ENCODE measurements around the gene TMEM139. TPM values are rescaled to one million over a fixed set of nuclear protein-coding genes. Genes with fewer than 3 reads are reported as not detected.
"Not testable (repeated sequence)": the region's sequence is repeated elsewhere in the genome, so short reads cannot be mapped to it uniquely, and the experiment has no call there.

TMEM139 gene
- total RNA-seq, 4 donors from 2014 or later = 7.8 to 12.8 (median 11.6) TPM

GRCh38 chr7:143259765-143260164, 25.0 kb upstream of the TMEM139 start:
- no peak for DNase-seq (ENCODE audit: low spot score in 2 of 2)
- TF ChIP-seq CTCF (IDR thresholded peaks at IDR 0.05) (no peak), POLR2A (IDR thresholded peaks at IDR 0.05) (no peak)
- WGBS, 2 donors = 61 to 75% methylated on average over 2 of the region's 2 CpGs
- no peak overlapping the region for H3K4me3 ChIP-seq (ENCODE audit: low read depth, poor library complexity, severe bottlenecking)
- intact Hi-C loops (cut with DNase I; ENCODE audit: low total_unique reads) = no loop called here

GRCh38 chr7:143261901-143262300, 22.9 kb upstream of the TMEM139 start:
- DNase-seq (ENCODE audit: low spot score in 2 of 2) = no peak
- WGBS, 2 donors = 89 to 97% methylated on average over 1 of the region's 1 CpG
- intact Hi-C loops (cut with DNase I; ENCODE audit: low total_unique reads) = no loop called here
- TF ChIP-seq CTCF (IDR thresholded peaks at IDR 0.05) = no peak
- TF ChIP-seq POLR2A (IDR thresholded peaks at IDR 0.05) = no peak
- no peak overlapping the region for H3K4me3 ChIP-seq (ENCODE audit: low read depth, poor library complexity, severe bottlenecking)

GRCh38 chr7:143263266-143264195, 21.2 kb upstream of the TMEM139 start, which contains the start of gene GSTK1:
TSS of gene GSTK1 (plus strand) at chr7:143263441. CDS start at chr7:143263514, 73 bp downstream.
- peak; percentile 82 to 96 for DNase-seq (ENCODE audit: low spot score in 2 of 2)
- TF ChIP-seq CTCF (IDR thresholded peaks at IDR 0.05) (no peak), POLR2A (IDR thresholded peaks at IDR 0.05) (no peak)
- intact Hi-C loops (cut with DNase I; ENCODE audit: low total_unique reads) = no loop called here

GRCh38 chr7:143264196-143264568, 20.6 kb upstream of the TMEM139 start:
- DNase-seq (ENCODE audit: low spot score in 2 of 2); intact Hi-C loops (cut with DNase I; ENCODE audit: low total_unique reads): not testable (repeated sequence)
- WGBS, 2 donors = 53 to 60% methylated on average over 15 of the region's 15 CpGs
- H3K4me3 ChIP-seq (ENCODE audit: low read depth, poor library complexity, severe bottlenecking) = peak overlapping the region; percentile 89

More at GRCh38 chr7:143263266-143264195, 21.2 kb upstream of the TMEM139 start, which contains the start of gene GSTK1:
- 1 to 2% methylated on average over 43 to 48 of the region's 48 CpGs for whole genome bisulfite sequencing, 2 donors
- H3K4me3 ChIP-seq (ENCODE audit: low read depth, poor library complexity, severe bottlenecking) = peak within 1 kb of the TSS; percentile 89

GRCh38 chr7:143265017-143265693, 19.6 kb upstream of the TMEM139 start:
- no peak for DNase-seq (ENCODE audit: low spot score in 2 of 2)
- 68 to 69% methylated on average over 15 of the region's 15 CpGs for WGBS, 2 donors
- no peak overlapping the region for H3K4me3 ChIP-seq (ENCODE audit: low read depth, poor library complexity, severe bottlenecking)
- no peak for TF ChIP-seq POLR2A (IDR thresholded peaks at IDR 0.05)
- TF ChIP-seq CTCF (IDR thresholded peaks at IDR 0.05) = no peak
- intact Hi-C loops (cut with DNase I; ENCODE audit: low total_unique reads) = no loop called here

- intact Hi-C loops (cut with DNase I; ENCODE audit: low total_unique reads) = no loop called here
- 77 to 83% methylated on average over 5 of the region's 5 CpGs for WGBS, 2 donors
- no peak overlapping the region for H3K4me3 ChIP-seq (ENCODE audit: low read depth, poor library complexity, severe bottlenecking)
- no peak for DNase-seq (ENCODE audit: low spot score in 2 of 2)
- no peak for TF ChIP-seq POLR2A (IDR thresholded peaks at IDR 0.05)
- no peak for TF ChIP-seq CTCF (IDR thresholded peaks at IDR 0.05)
Observed at GRCh38 chr7:143269251-143269650, 15.5 kb upstream of the TMEM139 start.

Data from lower leg skin (tissue), 4 donors.